Kidney glomerular epithelial cell (primary cell): ENCODE data around the gene SLX4.
"Not testable (repeated sequence)": the region's sequence is repeated elsewhere in the genome, so short reads cannot be mapped to it uniquely, and the experiment has no call there.

Experiments used
- DNase-seq: peaks from one replicate; lab custom pipeline; 2025; lab: John Stamatoyannopoulos, UW

Gene SLX4

GRCh38 chr16:3640632-3641501, 29.5 kb upstream of the SLX4 start:
- no peak for DNase-seq

- DNase-seq: no peak
Observed at GRCh38 chr16:3640207-3640606, 28.8 kb upstream of the SLX4 start.

GRCh38 chr16:3638916-3639644, 27.7 kb upstream of the SLX4 start:
- no peak for DNase-seq

- peak; percentile 10 for DNase-seq
Observed at GRCh38 chr16:3637371-3637923, 26.0 kb upstream of the SLX4 start.

- no peak for DNase-seq
Observed at GRCh38 chr16:3625911-3626732, 14.7 kb upstream of the SLX4 start.

- DNase-seq: no peak
Observed at GRCh38 chr16:3625331-3625730, 13.9 kb upstream of the SLX4 start.

- no peak for DNase-seq
Observed at GRCh38 chr16:3623642-3624041, 12.2 kb upstream of the SLX4 start.

GRCh38 chr16:3618769-3619141, 7.3 kb upstream of the SLX4 start:
- DNase-seq: no peak

GRCh38 chr16:3612510-3613466, 1.4 kb upstream of the SLX4 start:
- DNase-seq: no peak

- DNase-seq: peak; percentile 19
Observed at GRCh38 chr16:3610698-3611145, 684 bp downstream of the SLX4 start.

- no peak for DNase-seq
Observed at GRCh38 chr16:3609895-3610697, 1.3 kb downstream of the SLX4 start.

GRCh38 chr16:3608976-3609375, 2.4 kb downstream of the SLX4 start:
- DNase-seq: not testable (repeated sequence)

GRCh38 chr16:3608069-3608468, 3.3 kb downstream of the SLX4 start:
- DNase-seq: no peak

GRCh38 chr16:3607634-3608033, 3.8 kb downstream of the SLX4 start:
- DNase-seq: no peak

GRCh38 chr16:3607161-3607560, 4.2 kb downstream of the SLX4 start:
- no peak for DNase-seq

GRCh38 chr16:3606441-3606840, 5.0 kb downstream of the SLX4 start:
- no peak for DNase-seq

- DNase-seq: no peak
Observed at GRCh38 chr16:3602320-3602653, 9.1 kb downstream of the SLX4 start.

GRCh38 chr16:3601614-3602319, 9.6 kb downstream of the SLX4 start:
- DNase-seq: no peak

GRCh38 chr16:3599922-3600321, 11.5 kb downstream of the SLX4 start:
- DNase-seq: no peak

GRCh38 chr16:3599121-3599520, 12.3 kb downstream of the SLX4 start:
- DNase-seq: no peak
